ENCODE measurements around the gene RRAS.
"Not testable (repeated sequence)": the region's sequence is repeated elsewhere in the genome, so short reads cannot be mapped to it uniquely, and the experiment has no call there.

The RRAS gene

GRCh38 chr19:49651820-49652550, 12.0 kb upstream of the RRAS start:
- Mint-ChIP-seq H3K36me3 (peaks cover 43% of the 10 kb centered on the region), H3K27ac (no peak overlapping the region), H3K4me1 (peaks cover 6% of the 10 kb centered on the region), H3K9me3 (no peaks in the 10 kb centered on the region), H3K27me3 (no peaks in the 10 kb centered on the region), H3K4me3 (no peak overlapping the region)
- peak; percentile 61 for ATAC-seq

- Mint-ChIP-seq H3K27me3 (no peaks in the 10 kb centered on the region), H3K9me3 (no peaks in the 10 kb centered on the region), H3K4me1 (peaks cover 7% of the 10 kb centered on the region), H3K36me3 (peaks cover 44% of the 10 kb centered on the region), H3K4me3 (no peak overlapping the region), H3K27ac (no peak overlapping the region)
- peak; percentile 28 for ATAC-seq
Measured at GRCh38 chr19:49651029-49651819, 11.3 kb upstream of the RRAS start.

- H3K27ac Mint-ChIP-seq, result no peak overlapping the region
- no peak for ATAC-seq
Measured at GRCh38 chr19:49646586-49646985, 6.6 kb upstream of the RRAS start.

GRCh38 chr19:49645995-49646394, 6.1 kb upstream of the RRAS start:
- Mint-ChIP-seq H3K27ac (peak overlapping the region; percentile 42), H3K4me1 (peaks cover 44% of the 10 kb centered on the region), H3K9me3 (no peaks in the 10 kb centered on the region), H3K4me3 (no peak overlapping the region), H3K27me3 (no peaks in the 10 kb centered on the region), H3K36me3 (peaks cover 32% of the 10 kb centered on the region)
- no peak for ATAC-seq

More at GRCh38 chr19:49646586-49646985, 6.6 kb upstream of the RRAS start:
- Mint-ChIP-seq H3K9me3 (no peaks in the 10 kb centered on the region), H3K4me1 (peaks cover 39% of the 10 kb centered on the region), H3K4me3 (no peak overlapping the region), H3K36me3 (peaks cover 34% of the 10 kb centered on the region), H3K27me3 (no peaks in the 10 kb centered on the region)

- no peak for ATAC-seq
- H3K36me3 Mint-ChIP-seq, result peaks cover 28% of the 10 kb centered on the region
- H3K4me3 Mint-ChIP-seq, result no peak overlapping the region
- peak overlapping the region; percentile 42 for H3K27ac Mint-ChIP-seq
- no peaks in the 10 kb centered on the region for H3K9me3 Mint-ChIP-seq
- H3K4me1 Mint-ChIP-seq, result peaks cover 48% of the 10 kb centered on the region
- H3K27me3 Mint-ChIP-seq, result no peaks in the 10 kb centered on the region
Measured at GRCh38 chr19:49645592-49645991, 5.6 kb upstream of the RRAS start.

GRCh38 chr19:49643466-49643865, 3.5 kb upstream of the RRAS start:
- no peaks in the 10 kb centered on the region for H3K9me3 Mint-ChIP-seq
- ATAC-seq, result no peak
- H3K4me3 Mint-ChIP-seq, result peak overlapping the region; percentile 17
- peak overlapping the region; percentile 93 for H3K27ac Mint-ChIP-seq
- peaks cover 28% of the 10 kb centered on the region for H3K36me3 Mint-ChIP-seq
- H3K27me3 Mint-ChIP-seq, result no peaks in the 10 kb centered on the region
- peaks cover 66% of the 10 kb centered on the region for H3K4me1 Mint-ChIP-seq

GRCh38 chr19:49642492-49643035, 2.6 kb upstream of the RRAS start:
- peak overlapping the region; percentile 96 for H3K4me3 Mint-ChIP-seq
- peaks cover 74% of the 10 kb centered on the region for H3K4me1 Mint-ChIP-seq
- H3K36me3 Mint-ChIP-seq, result peaks cover 28% of the 10 kb centered on the region
- no peak for ATAC-seq
- H3K9me3 Mint-ChIP-seq, result no peaks in the 10 kb centered on the region
- peak overlapping the region; percentile 93 for H3K27ac Mint-ChIP-seq
- H3K27me3 Mint-ChIP-seq, result no peaks in the 10 kb centered on the region

GRCh38 chr19:49641688-49642491, 1.9 kb upstream of the RRAS start, which contains the start of gene SCAF1:
TSS of gene SCAF1 (plus strand) at chr19:49642209. CDS start at chr19:49645027, 2,818 bp downstream.
- peak within 1 kb of the TSS; percentile 93 for H3K27ac Mint-ChIP-seq
- peak within 1 kb of the TSS; percentile 96 for H3K4me3 Mint-ChIP-seq
- peak; percentile 85 for ATAC-seq
- H3K4me1 Mint-ChIP-seq, result peaks cover 74% of the 10 kb centered on the region
- H3K27me3 Mint-ChIP-seq, result no peaks in the 10 kb centered on the region
- H3K9me3 Mint-ChIP-seq, result no peaks in the 10 kb centered on the region
- H3K36me3 Mint-ChIP-seq, result peaks cover 24% of the 10 kb centered on the region

GRCh38 chr19:49639401-49640112, 386 bp downstream of the RRAS start:
- peak overlapping the region; percentile 96 for H3K4me3 Mint-ChIP-seq
- no peaks in the 10 kb centered on the region for H3K27me3 Mint-ChIP-seq
- ATAC-seq, result no peak
- no peaks in the 10 kb centered on the region for H3K9me3 Mint-ChIP-seq
- peaks cover 4% of the 10 kb centered on the region for H3K36me3 Mint-ChIP-seq
- H3K27ac Mint-ChIP-seq, result peak overlapping the region; percentile 93
- peaks cover 64% of the 10 kb centered on the region for H3K4me1 Mint-ChIP-seq

- Mint-ChIP-seq H3K36me3 (no peaks in the 10 kb centered on the region), H3K27me3 (no peaks in the 10 kb centered on the region), H3K27ac (peak overlapping the region; percentile 93), H3K4me1 (peaks cover 50% of the 10 kb centered on the region), H3K9me3 (no peaks in the 10 kb centered on the region), H3K4me3 (peak overlapping the region; percentile 46)
- ATAC-seq, result no peak
Measured at GRCh38 chr19:49637821-49638738, 1.9 kb downstream of the RRAS start.

- H3K4me3 Mint-ChIP-seq, result no peak overlapping the region
- no peaks in the 10 kb centered on the region for H3K27me3 Mint-ChIP-seq
- no peak overlapping the region for H3K27ac Mint-ChIP-seq
- no peaks in the 10 kb centered on the region for H3K9me3 Mint-ChIP-seq
- no peak for ATAC-seq
- H3K36me3 Mint-ChIP-seq, result no peaks in the 10 kb centered on the region
- H3K4me1 Mint-ChIP-seq, result peaks cover 40% of the 10 kb centered on the region
Measured at GRCh38 chr19:49636233-49636932, 3.6 kb downstream of the RRAS start.

GRCh38 chr19:49635530-49636232, 4.3 kb downstream of the RRAS start:
- no peaks in the 10 kb centered on the region for H3K27me3 Mint-ChIP-seq
- H3K9me3 Mint-ChIP-seq, result no peaks in the 10 kb centered on the region
- no peak overlapping the region for H3K27ac Mint-ChIP-seq
- H3K36me3 Mint-ChIP-seq, result no peaks in the 10 kb centered on the region
- ATAC-seq, result no peak
- H3K4me1 Mint-ChIP-seq, result peaks cover 33% of the 10 kb centered on the region
- no peak overlapping the region for H3K4me3 Mint-ChIP-seq

- H3K27me3 Mint-ChIP-seq, H3K9me3 Mint-ChIP-seq, H3K4me3 Mint-ChIP-seq, H3K27ac Mint-ChIP-seq, ATAC-seq, H3K36me3 Mint-ChIP-seq: not testable (repeated sequence)
- H3K4me1 Mint-ChIP-seq, result peaks cover 13% of the 10 kb centered on the region
Measured at GRCh38 chr19:49633273-49633672, 6.7 kb downstream of the RRAS start.
